ENCODE measurements around the gene HSD17B11. TPM values are rescaled to one million over a fixed set of nuclear protein-coding genes. Genes with fewer than 3 reads are reported as not detected.

HSD17B11 gene
- total and polyA plus RNA-seq, 2 of the 8 experiments (the other 6 are each of a cell fraction or from before 2014, with no cell fraction given) = 6.0 to 9.0 TPM

GRCh38 chr4:87363552-87363951 is 27.4 kb downstream of the HSD17B11 start:
- Histone ChIP-seq H3K9ac (replicated peaks in 1 of 4; ENCODE audit: extremely low read depth in 1 of 4, low read depth in 3 of 4, low read length in 3 of 4) (no peak overlapping the region), H2BK12ac (ENCODE audit: low read depth, low read length) (no peak overlapping the region), H2BK20ac (ENCODE audit: low read length) (no peak overlapping the region), H3K36me3 (ENCODE audit: control insufficient read depth in 2 of 4, insufficient read depth in 4 of 4, low read length in 3 of 4) (peaks cover 0 to 11% (median 3%) of the 10 kb centered on the region in 4 experiments; a peak in 3 of 8 replicates), H3K4me1 (replicated peaks in 1 of 4; ENCODE audit: control insufficient read depth in 3 of 4, insufficient read depth in 4 of 4, low read length in 3 of 4) (peaks cover 0 to 4% (median 0%) of the 10 kb centered on the region in 4 experiments; a peak in 2 of 7 replicates), H3K4me3 (ENCODE audit: extremely low read depth in 1 of 4, insufficient read depth in 2 of 4, low read depth in 3 of 4, low read length in 4 of 4) (no peak overlapping the region), H4K8ac (ENCODE audit: extremely low read depth, insufficient read depth, low read length) (no peak overlapping the region), H3K27me3 (replicated peaks in 1 of 4; ENCODE audit: control insufficient read depth in 3 of 4, extremely low read depth in 1 of 4, insufficient read depth in 3 of 4, low read length in 3 of 4) (no peaks in the 10 kb centered on the region), H2BK15ac (ENCODE audit: low read length) (no peak overlapping the region), H4K5ac (ENCODE audit: insufficient read length, low read depth, low read length) (no peak overlapping the region), H3K9me3 (ENCODE audit: insufficient read depth in 2 of 2, low read depth in 1 of 2, low read length in 1 of 2) (0 out of 4 replicates have a peak, but pooled peaks cover 0 to 2% of the 10 kb centered on the region in 2 experiments), H2AK5ac (ENCODE audit: low read depth, low read length) (no peak overlapping the region), H2BK120ac (replicated peaks; ENCODE audit: low read depth, low read length) (no peak overlapping the region), H3K4ac (replicated peaks; ENCODE audit: insufficient read length, low read depth, low read length) (no peak overlapping the region), H3K27ac (ENCODE audit: low read depth, low read length) (no peak overlapping the region), H4K20me1 (replicated peaks in 1 of 2; ENCODE audit: control insufficient read depth in 1 of 2, insufficient read depth in 2 of 2, low read length in 2 of 2) (no peaks in the 10 kb centered on the region), H3K14ac (ENCODE audit: insufficient read length) (no peak overlapping the region), H3K23me2 (ENCODE audit: low read depth, low read length) (no peaks in the 10 kb centered on the region), H3K79me2 (ENCODE audit: control insufficient read depth in 1 of 2, insufficient read depth in 2 of 2, low read length in 2 of 2) (no peaks in the 10 kb centered on the region), H3K56ac (replicated peaks; ENCODE audit: insufficient read length, low read depth, low read length) (no peak overlapping the region), H3K4me2 (ENCODE audit: insufficient read depth in 1 of 2, low read depth in 2 of 2, low read length in 2 of 2) (no peak overlapping the region), H3K79me1 (ENCODE audit: low read depth, low read length) (no peaks in the 10 kb centered on the region), H2AFZ (ENCODE audit: low read length) (no peak overlapping the region), H3K18ac (ENCODE audit: extremely low read depth, low read length) (no peak overlapping the region), H3K23ac (ENCODE audit: insufficient read length) (no peak overlapping the region), H2BK5ac (ENCODE audit: low read depth, low read length) (no peak overlapping the region), H4K91ac (replicated peaks; ENCODE audit: insufficient read length, low read length) (no peak overlapping the region)
- 88% methylated on average over 2 of the region's 2 CpGs; no CpG with 5 or more reads in 1 of the 2 experiments for WGBS, 2 experiments (ENCODE audit: extremely low coverage in 1 of 2, insufficient coverage in 1 of 2, insufficient read length in 1 of 2, insufficient replicate concordance in 2 of 2, low coverage in 1 of 2, low lambda C conversion rate in 2 of 2, missing lambda C conversion rate in 1 of 2)
- TF ChIP-seq ZNF274 (IDR thresholded peaks at IDR 0.05; ENCODE audit: borderline replicate concordance, extremely low read depth, low read length) (no peak), HDAC2 (IDR thresholded peaks at IDR 0.05; ENCODE audit: borderline replicate concordance in 1 of 2, low read depth in 2 of 2, low read length in 2 of 2) (no peak), TBP (IDR thresholded peaks at IDR 0.05; ENCODE audit: low read depth, low read length) (peak; percentile 98)
- POLR2A ChIA-PET (ENCODE audit: partially characterized antibody) = no interaction called here
- CTCF ChIA-PET (ENCODE audit: partially characterized antibody) = interaction anchor here (0.6 to 4.5 kb wide), 11 partner anchors 9 to 485 kb away, joined by 3 to 25 read pairs (median 4); no protein-coding TSS in a partner anchor
- no peak for DNase-seq (ENCODE audit: low read depth in 1 of 2, low spot score in 2 of 2)
- FAIRE-seq = no peak

Measured in H1 (cell line).